HL-60/S4 treated with retinoic acid at 250 ng/mL for 4 days and 3 days (cell line): ENCODE data around the gene AHI1.

ENCODE experiments used
- in situ Hi-C: fragments of 300-500 bp; cut with MboI; formaldehyde crosslinking; loops from 2 replicates; pipeline ENCODE4 v1.7.0; 2022; ENCODE audit warnings: low sequenced_read_pairs

The AHI1 gene

GRCh38 chr6:135305684-135306083 lies 191.9 kb downstream of the AHI1 start:
- in situ Hi-C loops = no loop called here

GRCh38 chr6:135304883-135305282 lies 192.7 kb downstream of the AHI1 start:
- in situ Hi-C loops = no loop called here

GRCh38 chr6:135301304-135301703 lies 196.2 kb downstream of the AHI1 start:
- in situ Hi-C loops = no loop called here

GRCh38 chr6:135300576-135300975 lies 197.0 kb downstream of the AHI1 start:
- in situ Hi-C loops = no loop called here

GRCh38 chr6:135299256-135299655 lies 198.3 kb downstream of the AHI1 start:
- in situ Hi-C loops = no loop called here

- in situ Hi-C loops = no loop called here
Measured at GRCh38 chr6:135298455-135298854, 199.1 kb downstream of the AHI1 start.

- in situ Hi-C loops = no loop called here
Measured at GRCh38 chr6:135296715-135297114, 200.8 kb downstream of the AHI1 start.

GRCh38 chr6:135295085-135295484 lies 202.5 kb downstream of the AHI1 start:
- in situ Hi-C loops = no loop called here

GRCh38 chr6:135291288-135292076 lies 206.1 kb downstream of the AHI1 start:
- in situ Hi-C loops = no loop called here

GRCh38 chr6:135289816-135290215 lies 207.7 kb downstream of the AHI1 start:
- in situ Hi-C loops = no loop called here

GRCh38 chr6:135286962-135287538 lies 210.5 kb downstream of the AHI1 start:
- in situ Hi-C loops = no loop called here

GRCh38 chr6:135285165-135285564 lies 212.4 kb downstream of the AHI1 start:
- in situ Hi-C loops = no loop called here

GRCh38 chr6:135283926-135284325 lies 213.6 kb downstream of the AHI1 start:
- in situ Hi-C loops = no loop called here

- in situ Hi-C loops = no loop called here
Measured at GRCh38 chr6:135282395-135282794, 215.1 kb downstream of the AHI1 start.

- in situ Hi-C loops = no loop called here
Measured at GRCh38 chr6:135281964-135282363, 215.6 kb downstream of the AHI1 start.

- in situ Hi-C loops = no loop called here
Measured at GRCh38 chr6:135281227-135281626, 216.3 kb downstream of the AHI1 start.

- in situ Hi-C loops = no loop called here
Measured at GRCh38 chr6:135280375-135281136, 217.0 kb downstream of the AHI1 start.

- in situ Hi-C loops = no loop called here
Measured at GRCh38 chr6:135277422-135277821, 220.1 kb downstream of the AHI1 start.

- in situ Hi-C loops = no loop called here
Measured at GRCh38 chr6:135274561-135275293, 222.8 kb downstream of the AHI1 start.

- in situ Hi-C loops = no loop called here
Measured at GRCh38 chr6:135271626-135272025, 225.9 kb downstream of the AHI1 start.
